Lower leg skin (tissue), 4 donors: ENCODE measurements around the gene CYGB. TPM values are rescaled to one million over a fixed set of nuclear protein-coding genes. Genes with fewer than 3 reads are reported as not detected.
A peak's percentile ranks its signal among the peaks of the same experiment; 100 is the strongest.
"Not testable (repeated sequence)": the region's sequence is repeated elsewhere in the genome, so short reads cannot be mapped to it uniquely, and the experiment has no call there.

Experiments
- DNase-seq, 2 donors: peaks; one replicate each; pipeline ENCODE4 v3.0.0-alpha.2; 2019; ENCODE audit warnings: low spot score in 2 of 2
- H3K4me3 ChIP-seq: fragments of 200-600 bp; sonication (generic); 2 replicates; pipeline ENCODE4 v1.5.1; 2017; ENCODE audit warnings: mild to moderate bottlenecking, low read depth; ENCODE audit not compliant: poor library complexity, severe bottlenecking
- POLR2A ChIP-seq, 2 donors: fragments of 450-650 bp; IDR thresholded peaks; one replicate each; pipeline ENCODE4 v1.6.1; 2016 to 2017; ENCODE audit warnings: antibody characterized with exemption in 2 of 2, mild to moderate bottlenecking in 1 of 2, moderate library complexity in 1 of 2
- WGBS, 2 donors: methylation state at CpG; one replicate each; pipeline ENCODE4 v1.1.5; 2018; 5-methylcytosine and 5-hydroxymethylcytosine counted together
- intact Hi-C: fragments of 100-400 bp; cut with DNase I; formaldehyde crosslinking; loops from one replicate; pipeline ENCODE4 v1.15.0; 2023; ENCODE audit warnings: low total_unique reads
- total RNA-seq, 4 donors: library from RNA; depleted of rRNA; stranded (reverse); fragments of >200 nt; gene quantifications; one replicate each; pipeline ENCODE4 v1.1.0, GENCODE V29; 2016
- TF ChIP-seq, protein P1 (sequence below), 3 donors: fragments of 450-650 bp; IDR thresholded peaks; one replicate each; pipeline ENCODE4 v1.5.1; 2016; ENCODE audit warnings: antibody characterized with exemption in 3 of 3, mild to moderate bottlenecking in 3 of 3, moderate library complexity in 2 of 3

CYGB gene
- total RNA-seq, 4 donors from 2014 or later, result 9.7 to 14.4 (median 10.7) TPM

DNA sequence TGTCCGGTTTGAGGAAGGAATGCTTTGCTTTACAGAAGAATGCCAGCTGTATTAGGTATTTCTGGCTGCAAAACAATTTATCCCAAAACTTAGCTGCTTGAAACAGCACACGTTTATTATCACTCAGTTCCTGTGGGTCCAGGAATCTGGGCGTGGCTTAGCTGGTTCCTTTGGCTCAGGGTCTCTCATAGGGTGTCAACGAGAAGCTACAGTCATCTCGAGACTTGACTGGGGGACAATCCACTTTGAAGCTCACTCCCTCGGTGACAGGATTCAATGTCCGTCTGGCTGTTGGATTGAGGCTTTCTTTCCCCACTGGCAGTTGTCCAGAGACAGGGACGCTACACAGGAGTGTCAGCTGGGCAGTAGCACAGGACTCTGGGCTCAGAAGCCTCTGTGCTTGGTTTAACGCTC is 26.7 kb downstream of the CYGB start:
- DNase-seq, result no peak
- H3K4me3 ChIP-seq, result no peak overlapping the region
- TF ChIP-seq, protein P1, sequence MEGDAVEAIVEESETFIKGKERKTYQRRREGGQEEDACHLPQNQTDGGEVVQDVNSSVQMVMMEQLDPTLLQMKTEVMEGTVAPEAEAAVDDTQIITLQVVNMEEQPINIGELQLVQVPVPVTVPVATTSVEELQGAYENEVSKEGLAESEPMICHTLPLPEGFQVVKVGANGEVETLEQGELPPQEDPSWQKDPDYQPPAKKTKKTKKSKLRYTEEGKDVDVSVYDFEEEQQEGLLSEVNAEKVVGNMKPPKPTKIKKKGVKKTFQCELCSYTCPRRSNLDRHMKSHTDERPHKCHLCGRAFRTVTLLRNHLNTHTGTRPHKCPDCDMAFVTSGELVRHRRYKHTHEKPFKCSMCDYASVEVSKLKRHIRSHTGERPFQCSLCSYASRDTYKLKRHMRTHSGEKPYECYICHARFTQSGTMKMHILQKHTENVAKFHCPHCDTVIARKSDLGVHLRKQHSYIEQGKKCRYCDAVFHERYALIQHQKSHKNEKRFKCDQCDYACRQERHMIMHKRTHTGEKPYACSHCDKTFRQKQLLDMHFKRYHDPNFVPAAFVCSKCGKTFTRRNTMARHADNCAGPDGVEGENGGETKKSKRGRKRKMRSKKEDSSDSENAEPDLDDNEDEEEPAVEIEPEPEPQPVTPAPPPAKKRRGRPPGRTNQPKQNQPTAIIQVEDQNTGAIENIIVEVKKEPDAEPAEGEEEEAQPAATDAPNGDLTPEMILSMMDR (IDR thresholded peaks at IDR 0.05), result no peak
- no peak for TF ChIP-seq POLR2A (IDR thresholded peaks at IDR 0.05)
- WGBS, 2 donors, result 22 to 37% methylated on average over 9 of the region's 9 CpGs
- intact Hi-C loops, result no loop called here

DNA sequence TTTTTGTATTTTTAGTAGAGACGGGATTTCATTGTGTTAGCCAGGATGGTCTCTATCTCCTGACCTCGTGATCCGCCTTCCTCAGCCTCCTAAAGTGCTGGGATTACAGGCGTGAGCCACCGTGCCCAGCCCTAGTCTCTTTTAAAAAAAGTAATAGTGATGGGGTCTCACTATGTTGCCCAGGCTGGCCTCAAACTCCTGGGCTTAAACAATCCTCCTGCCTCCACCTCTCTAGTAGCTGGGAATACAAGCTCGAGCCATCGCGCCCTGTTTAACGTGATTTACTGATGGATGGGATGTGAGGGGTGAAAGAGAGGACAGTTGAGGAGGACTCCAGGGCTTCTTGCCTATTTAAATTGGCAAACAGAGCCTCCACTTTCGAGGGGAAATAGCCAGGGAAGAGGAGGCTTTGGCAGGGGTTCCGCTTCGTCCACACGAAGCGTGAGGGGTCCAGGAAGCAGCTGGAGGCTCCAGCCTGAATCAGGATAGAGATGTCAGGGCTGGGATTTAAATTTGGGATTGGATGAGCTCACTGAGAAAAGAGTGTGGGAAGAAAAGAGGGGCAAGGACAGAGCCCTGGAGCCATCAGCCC is 28.9 kb downstream of the CYGB start:
- DNase-seq, H3K4me3 ChIP-seq: not testable (repeated sequence)
- WGBS, 2 donors, result 74 to 76% methylated on average over 14 of the region's 14 CpGs
- intact Hi-C loops, result loop anchor here (5.0 kb wide), 1 partner anchor 101 kb away; no protein-coding TSS in a partner anchor

DNA sequence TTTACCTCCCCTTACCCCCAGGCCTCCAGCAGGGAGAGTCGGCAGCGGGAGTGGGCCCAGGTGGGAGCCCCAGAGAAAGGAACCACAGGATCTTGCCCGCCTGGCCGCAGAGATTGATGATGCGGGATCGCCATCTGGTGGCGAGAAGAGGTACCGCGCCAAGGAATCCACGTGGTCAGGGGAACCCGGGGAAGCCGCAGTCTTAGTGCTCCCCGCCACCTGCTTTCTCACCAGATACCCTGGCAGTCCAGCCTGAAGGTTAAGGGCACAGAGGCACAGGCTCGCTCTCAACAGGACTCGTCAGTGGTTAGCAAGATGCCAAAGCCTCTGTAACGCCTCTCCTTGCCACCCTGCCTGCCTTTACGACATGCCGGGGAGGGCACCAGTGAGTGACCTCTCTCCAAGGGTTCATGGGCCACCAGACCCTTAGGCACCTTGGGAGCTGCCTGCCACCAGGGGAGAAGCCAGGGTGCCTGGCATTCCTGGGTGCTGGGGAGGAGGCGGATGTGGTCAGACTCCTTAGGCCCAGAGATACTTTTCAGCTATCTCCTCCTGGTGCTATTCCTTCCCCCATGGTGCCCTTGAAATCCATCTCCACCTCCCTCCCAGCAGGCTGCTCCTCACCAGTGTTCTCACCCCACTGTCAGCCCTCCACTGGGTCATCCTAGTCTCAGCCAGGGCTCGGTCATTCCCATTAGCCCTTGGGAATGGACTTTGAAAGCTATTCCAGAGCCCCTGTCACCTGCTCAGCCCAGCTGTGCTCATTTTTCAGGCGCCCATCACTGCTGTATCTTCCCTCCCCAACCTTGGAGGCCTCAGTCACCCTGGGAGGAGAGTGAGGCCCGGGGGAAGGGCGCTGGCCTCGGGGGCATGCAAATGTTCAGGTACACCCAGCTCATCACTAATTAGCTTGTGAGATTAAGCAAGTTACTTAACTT is 30.8 kb downstream of the CYGB start:
- 23 to 28% methylated on average over 24 of the region's 24 CpGs for WGBS, 2 donors
- DNase-seq, result peak; percentile 77 to 97
- H3K4me3 ChIP-seq, result no peak overlapping the region
- TF ChIP-seq, protein P1 (IDR thresholded peaks at IDR 0.05), result peak in 2 of 3 donors; percentile 61 to 96
- TF ChIP-seq POLR2A (IDR thresholded peaks at IDR 0.05), result no peak
- intact Hi-C loops, result loop anchor here (5.0 kb wide), 1 partner anchor 99 kb away; no protein-coding TSS in a partner anchor

DNA sequence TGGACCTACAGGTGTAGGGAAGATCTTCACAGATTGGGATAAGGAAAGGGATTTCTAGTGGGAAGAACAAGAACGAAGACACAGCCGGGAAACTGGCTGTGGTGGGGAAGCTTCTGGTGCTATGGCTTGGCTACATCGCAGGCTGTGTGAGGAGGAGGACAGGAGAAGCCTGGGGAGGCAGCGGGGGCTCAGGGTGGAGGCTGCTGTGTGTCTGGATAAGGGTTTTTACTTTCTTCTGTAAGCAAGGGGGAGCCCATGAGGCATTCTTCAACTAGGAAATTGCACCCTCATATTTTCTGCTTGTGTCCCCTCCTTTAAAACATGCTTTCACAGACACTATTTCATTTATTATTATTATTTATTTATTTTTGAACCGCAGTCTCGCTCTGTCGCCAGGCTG is 33.4 kb downstream of the CYGB start:
- intact Hi-C loops, result loop anchor here (2.0 kb wide), 1 partner anchor 37 kb away; the partner anchor contains the start of gene AANAT
- TF ChIP-seq, protein P1 (IDR thresholded peaks at IDR 0.05), result no peak
- no peak for TF ChIP-seq POLR2A (IDR thresholded peaks at IDR 0.05)
- DNase-seq, result no peak
- WGBS, 2 donors, result 81 to 86% methylated on average over 6 to 7 of the region's 7 CpGs
- no peak overlapping the region for H3K4me3 ChIP-seq

DNA sequence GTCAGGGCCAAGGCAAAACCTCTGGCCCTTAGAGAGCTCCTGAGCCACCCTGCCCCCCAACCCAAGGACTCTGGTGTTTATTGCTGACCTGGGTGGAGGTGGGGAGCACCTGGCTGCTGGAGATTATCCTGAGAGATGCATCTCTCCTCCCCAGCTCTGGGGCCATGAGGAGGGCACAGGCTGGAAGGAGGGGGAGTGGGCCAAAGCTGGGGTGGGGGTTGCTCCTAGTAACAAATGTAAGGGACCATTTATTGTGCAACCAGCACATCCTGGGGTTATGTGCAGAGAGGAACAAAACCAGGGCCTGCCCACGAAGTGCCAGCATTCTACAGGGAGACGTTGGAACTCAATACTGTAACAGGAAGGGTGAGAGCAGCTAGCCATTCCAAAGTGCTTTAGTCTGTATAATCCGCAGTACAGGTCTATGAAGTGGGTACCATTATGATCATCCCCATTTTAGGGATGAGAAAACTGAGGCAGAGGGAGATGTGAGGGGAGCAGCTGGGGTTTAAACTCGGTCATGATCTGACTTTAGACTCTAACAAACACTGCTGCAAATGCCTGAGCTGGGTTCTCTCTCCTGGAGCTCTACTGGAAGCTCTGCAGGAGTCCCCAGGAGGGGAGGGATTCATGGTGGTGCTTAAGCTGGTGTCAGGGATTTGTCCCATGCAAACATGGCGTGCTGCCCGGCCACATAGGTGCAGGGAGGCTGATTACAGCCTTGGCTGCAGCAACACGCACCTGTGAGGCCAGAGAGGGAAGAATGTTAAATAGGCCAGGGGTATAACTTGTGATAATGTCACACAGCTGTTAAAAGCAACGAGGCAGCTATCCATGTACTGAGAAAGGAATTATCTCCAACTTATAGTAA is 34.9 kb downstream of the CYGB start:
- DNase-seq, result no peak
- intact Hi-C loops, result no loop called here
- 81 to 83% methylated on average over 8 of the region's 8 CpGs for WGBS, 2 donors
- no peak overlapping the region for H3K4me3 ChIP-seq
- TF ChIP-seq POLR2A (IDR thresholded peaks at IDR 0.05), result no peak
- TF ChIP-seq, protein P1 (IDR thresholded peaks at IDR 0.05), result no peak
